ENCODE data around the gene PEG3. TPM values are rescaled to one million over a fixed set of nuclear protein-coding genes. Genes with fewer than 3 reads are reported as not detected.

Gene PEG3
- 33.6 and 35.1 TPM in 2 replicates for polyA plus RNA-seq (2013)

DNA sequence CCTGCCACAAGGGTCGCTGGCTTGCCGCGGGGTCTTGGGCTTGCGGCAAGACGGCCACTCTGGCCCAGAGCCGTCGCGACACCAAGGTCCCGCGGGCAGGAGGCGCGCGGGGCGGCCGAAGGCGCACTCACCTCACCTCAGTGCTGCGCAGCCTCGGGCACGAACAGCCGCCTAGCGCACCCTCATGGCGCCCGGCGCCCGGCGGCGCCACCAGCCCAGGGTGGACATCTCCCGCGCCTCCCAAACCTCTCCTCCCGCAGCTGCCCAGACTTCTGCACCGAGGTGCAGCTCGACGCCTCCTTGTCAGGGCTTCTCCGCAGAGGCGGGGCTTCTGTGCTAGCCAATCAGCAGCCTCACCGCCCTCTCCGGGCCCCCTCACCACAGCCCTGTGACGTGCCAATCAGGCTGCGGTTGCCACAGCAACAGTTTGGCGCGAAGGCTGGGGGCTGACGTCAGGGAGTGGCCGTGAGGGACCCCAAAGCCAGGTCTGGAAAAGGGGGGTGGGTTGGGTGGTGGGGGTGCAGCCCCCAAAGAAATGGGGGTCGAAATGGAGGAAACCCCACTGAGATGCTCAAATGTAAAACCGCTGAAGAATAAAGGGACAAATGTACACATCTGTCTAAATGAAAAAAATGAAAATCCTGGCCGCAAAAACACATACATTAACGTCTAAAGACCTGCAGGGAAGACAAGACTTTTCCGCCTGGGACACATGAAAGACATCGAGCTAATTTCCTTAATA is at the start of gene PEG3, which contains the start of gene ZIM2:
PEG3 (minus strand) TSS at position 276 of the 742 bp plus-strand sequence. CDS start 16,071 bp downstream, outside the sequence.
ZIM2 (minus strand) TSS at position 276 of the 742 bp plus-strand sequence. CDS start 16,449 bp downstream, outside the sequence.
- Histone ChIP-seq H3K79me1 (ENCODE audit: low read length) (peaks cover 2% of the 10 kb centered on the region), H3K27me3 (ENCODE audit: insufficient read depth, low read length) (no peaks in the 10 kb centered on the region)

DNA sequence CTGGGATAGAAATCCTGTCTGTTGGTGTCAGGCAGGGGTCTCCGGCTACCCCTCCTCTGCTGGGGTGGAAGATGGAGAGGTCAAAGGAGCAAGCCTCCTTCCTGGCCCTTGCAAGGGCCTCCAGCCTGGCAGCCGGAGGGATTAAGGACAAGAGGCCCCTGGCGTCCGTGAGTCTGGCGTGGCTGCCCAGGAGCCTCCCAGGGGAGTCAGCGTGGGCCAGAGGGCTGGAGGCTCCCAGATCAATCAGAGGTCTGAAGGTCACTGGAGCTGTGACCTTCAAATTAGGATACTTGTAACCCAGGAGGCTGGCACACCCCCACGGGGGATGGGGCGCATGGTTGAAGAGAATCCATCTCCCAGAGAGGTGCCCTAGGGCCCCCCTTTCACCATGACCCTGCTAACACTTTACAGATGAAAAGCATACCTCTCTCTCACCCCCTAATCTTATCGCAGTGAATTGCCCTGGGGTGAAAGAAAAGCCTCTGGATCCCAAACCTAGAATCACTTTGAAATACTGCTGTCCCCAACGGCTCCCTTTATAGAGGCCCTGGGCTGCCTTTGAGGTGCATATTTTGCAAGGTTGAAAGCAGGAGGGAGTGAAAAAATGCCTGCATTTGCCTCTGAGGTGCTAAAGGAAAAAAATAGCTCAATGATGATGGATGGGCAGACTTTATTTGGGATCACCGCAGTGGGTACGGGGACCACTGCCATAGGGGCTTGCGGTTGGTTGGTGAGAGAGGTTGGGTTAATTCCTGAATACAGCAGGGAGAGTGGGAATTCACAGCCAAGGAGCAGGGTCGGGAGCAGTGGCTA is 44.9 kb upstream of the PEG3 start:
- Histone ChIP-seq H3K27me3 (ENCODE audit: insufficient read depth, low read length) (no peaks in the 10 kb centered on the region), H4K91ac (ENCODE audit: low read depth, low read length) (no peak overlapping the region), H2BK120ac (ENCODE audit: insufficient read depth, low read length, poor library complexity) (no peak overlapping the region), H3K4me1 (ENCODE audit: control insufficient read depth in 1 of 2, insufficient read depth in 2 of 2, low read length in 2 of 2) (no peaks in the 10 kb centered on the region), H2BK12ac (ENCODE audit: low read length) (no peak overlapping the region), H2AFZ (ENCODE audit: insufficient read depth, low read length, poor library complexity) (no peak overlapping the region), H4K12ac (ENCODE audit: low read depth, low read length) (no peak overlapping the region), H3K27ac (ENCODE audit: low read depth, low read length) (peak overlapping the region; percentile 55), H2BK5ac (ENCODE audit: low read depth, low read length, poor library complexity) (no peak overlapping the region), H3K79me2 (ENCODE audit: control insufficient read depth, insufficient read depth, low read length, poor library complexity) (no peaks in the 10 kb centered on the region), H3K4me3 (ENCODE audit: low read depth, low read length) (no peak overlapping the region), H3K36me3 (ENCODE audit: control insufficient read depth in 1 of 2, insufficient read depth in 2 of 2, low read length in 2 of 2) (no peaks in the 10 kb centered on the region), H3K4ac (ENCODE audit: low read depth, low read length) (no peak overlapping the region), H3K79me1 (ENCODE audit: low read length) (no peaks in the 10 kb centered on the region), H3K18ac (ENCODE audit: low read length) (no peak overlapping the region), H3K14ac (ENCODE audit: low read length) (no peak overlapping the region), H2AK5ac (ENCODE audit: low read length) (no peak overlapping the region), H3K23ac (ENCODE audit: low read length) (no peak overlapping the region), H3K9me3 (ENCODE audit: insufficient read depth, low read depth, low read length) (peaks cover 32% of the 10 kb centered on the region), H4K8ac (ENCODE audit: low read depth, low read length) (no peak overlapping the region), H3K4me2 (ENCODE audit: low read length) (no peak overlapping the region), H3K9ac (ENCODE audit: low read length) (no peak overlapping the region)
- WGBS (ENCODE audit: extremely low coverage, insufficient coverage, insufficient read length): no CpG with 5 or more reads among the region's 14 CpGs
- DNase-seq: peak in 1 of 2 donors; percentile 69

More for the DNA sequence above, at the start of gene PEG3, which contains the start of gene ZIM2:
- no CpG with 5 or more reads among the region's 49 CpGs for WGBS (ENCODE audit: extremely low coverage, insufficient coverage, insufficient read length)
- H3K36me3 ChIP-seq (ENCODE audit: control insufficient read depth in 1 of 2, insufficient read depth in 2 of 2, low read length in 2 of 2): peaks cover 0 to 4% of the 10 kb centered on the region in 2 experiments
- no peaks in the 10 kb centered on the region for H3K4me1 ChIP-seq (ENCODE audit: control insufficient read depth in 1 of 2, insufficient read depth in 2 of 2, low read length in 2 of 2)
- peak within 1 kb of the TSS; percentile 4 for H3K14ac ChIP-seq (ENCODE audit: low read length)
- no peak within 1 kb of the TSS for H3K9ac ChIP-seq (ENCODE audit: low read length)
- H2BK12ac ChIP-seq (ENCODE audit: low read length): no peak within 1 kb of the TSS
- H3K9me3 ChIP-seq (ENCODE audit: insufficient read depth, low read depth, low read length): peaks cover 41% of the 10 kb centered on the region
- peak within 1 kb of the TSS; percentile 34 for H3K27ac ChIP-seq (ENCODE audit: low read depth, low read length)
- peak within 1 kb of the TSS; percentile 72 for H3K4me2 ChIP-seq (ENCODE audit: low read length)
- H3K79me2 ChIP-seq (ENCODE audit: control insufficient read depth, insufficient read depth, low read length, poor library complexity): no peaks in the 10 kb centered on the region
- H4K12ac ChIP-seq (ENCODE audit: low read depth, low read length): no peak within 1 kb of the TSS
- H2AFZ ChIP-seq (ENCODE audit: insufficient read depth, low read length, poor library complexity): peak within 1 kb of the TSS; percentile 17
- H3K18ac ChIP-seq (ENCODE audit: low read length): no peak within 1 kb of the TSS
- no peak within 1 kb of the TSS for H3K23ac ChIP-seq (ENCODE audit: low read length)
- H2BK5ac ChIP-seq (ENCODE audit: low read depth, low read length, poor library complexity): peak within 1 kb of the TSS; percentile 18
- DNase-seq: peak; percentile 57 to 70
- no peak within 1 kb of the TSS for H2AK5ac ChIP-seq (ENCODE audit: low read length)
- no peak within 1 kb of the TSS for H3K4ac ChIP-seq (ENCODE audit: low read depth, low read length)
- peak within 1 kb of the TSS; percentile 37 for H4K91ac ChIP-seq (ENCODE audit: low read depth, low read length)
- no peak within 1 kb of the TSS for H2BK120ac ChIP-seq (ENCODE audit: insufficient read depth, low read length, poor library complexity)
- peak within 1 kb of the TSS; percentile 31 for H4K8ac ChIP-seq (ENCODE audit: low read depth, low read length)
- peak within 1 kb of the TSS; percentile 74 for H3K4me3 ChIP-seq (ENCODE audit: low read depth, low read length)

DNA sequence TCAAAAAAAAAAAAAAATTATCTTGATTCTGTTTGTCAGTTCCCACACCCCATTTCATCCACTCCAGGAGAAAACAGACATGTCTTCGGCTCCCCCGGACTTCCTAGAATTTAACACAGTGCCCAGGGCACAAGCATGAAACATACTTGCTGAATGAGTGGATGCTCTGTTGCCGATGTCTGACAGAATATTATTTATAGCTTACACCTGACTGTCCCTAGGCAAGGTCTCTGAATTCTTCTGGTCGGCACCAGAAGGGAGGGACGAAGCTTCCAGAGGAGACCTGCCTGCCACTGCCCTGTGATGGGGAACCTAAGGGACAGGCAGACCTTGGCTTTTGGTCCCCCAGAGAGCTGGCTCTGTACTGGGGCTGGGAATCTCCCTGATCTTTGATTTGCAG is 43.9 kb upstream of the PEG3 start:
- H3K14ac ChIP-seq (ENCODE audit: low read length): no peak overlapping the region
- H3K9ac ChIP-seq (ENCODE audit: low read length): no peak overlapping the region
- no peak overlapping the region for H3K4me2 ChIP-seq (ENCODE audit: low read length)
- no peak overlapping the region for H3K27ac ChIP-seq (ENCODE audit: low read depth, low read length)
- no peak overlapping the region for H3K4ac ChIP-seq (ENCODE audit: low read depth, low read length)
- H2AFZ ChIP-seq (ENCODE audit: insufficient read depth, low read length, poor library complexity): no peak overlapping the region
- no peak overlapping the region for H3K18ac ChIP-seq (ENCODE audit: low read length)
- no peaks in the 10 kb centered on the region for H3K79me2 ChIP-seq (ENCODE audit: control insufficient read depth, insufficient read depth, low read length, poor library complexity)
- H3K4me3 ChIP-seq (ENCODE audit: low read depth, low read length): no peak overlapping the region
- no peak overlapping the region for H4K12ac ChIP-seq (ENCODE audit: low read depth, low read length)
- no peaks in the 10 kb centered on the region for H3K27me3 ChIP-seq (ENCODE audit: insufficient read depth, low read length)
- no peak overlapping the region for H2BK12ac ChIP-seq (ENCODE audit: low read length)
- no peak overlapping the region for H2BK5ac ChIP-seq (ENCODE audit: low read depth, low read length, poor library complexity)
- DNase-seq: peak; percentile 49 to 66
- H4K8ac ChIP-seq (ENCODE audit: low read depth, low read length): no peak overlapping the region
- no peak overlapping the region for H4K91ac ChIP-seq (ENCODE audit: low read depth, low read length)
- no peaks in the 10 kb centered on the region for H3K36me3 ChIP-seq (ENCODE audit: control insufficient read depth in 1 of 2, insufficient read depth in 2 of 2, low read length in 2 of 2)
- peaks cover 32% of the 10 kb centered on the region for H3K9me3 ChIP-seq (ENCODE audit: insufficient read depth, low read depth, low read length)
- WGBS (ENCODE audit: extremely low coverage, insufficient coverage, insufficient read length): no CpG with 5 or more reads among the region's 5 CpGs
- H2AK5ac ChIP-seq (ENCODE audit: low read length): no peak overlapping the region
- H2BK120ac ChIP-seq (ENCODE audit: insufficient read depth, low read length, poor library complexity): no peak overlapping the region
- no peak overlapping the region for H3K23ac ChIP-seq (ENCODE audit: low read length)
- no peaks in the 10 kb centered on the region for H3K79me1 ChIP-seq (ENCODE audit: low read length)
- no peaks in the 10 kb centered on the region for H3K4me1 ChIP-seq (ENCODE audit: control insufficient read depth in 1 of 2, insufficient read depth in 2 of 2, low read length in 2 of 2)

DNA sequence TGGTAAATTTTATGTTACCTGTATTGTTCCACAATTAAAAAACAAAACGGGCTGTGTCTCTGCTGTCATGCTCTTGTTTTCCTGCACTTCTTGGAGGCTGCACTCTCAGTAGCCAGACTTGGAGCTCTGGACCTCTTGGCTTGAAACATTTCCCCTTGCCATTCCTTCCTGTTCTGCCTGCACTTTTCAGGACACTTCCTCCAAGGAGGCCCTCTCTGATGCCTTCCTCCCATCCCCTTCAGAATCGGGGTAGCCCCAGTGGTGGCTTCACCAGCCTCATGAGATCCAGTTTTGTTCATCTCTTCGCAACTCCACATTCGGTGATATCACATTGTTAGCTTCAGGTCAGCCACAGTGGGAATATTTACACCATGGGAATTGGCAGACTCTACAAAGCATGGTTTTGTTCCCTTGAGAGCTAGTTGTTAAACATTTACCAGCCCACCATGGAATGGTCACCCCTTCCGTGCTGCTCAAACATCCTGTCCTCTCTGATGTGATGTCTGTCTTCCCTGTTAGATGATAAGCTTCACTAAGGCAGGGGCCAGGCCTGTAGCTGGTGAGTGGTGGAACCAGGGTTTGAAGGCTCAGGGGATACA is 40.2 kb upstream of the PEG3 start:
- no peak overlapping the region for H2BK12ac ChIP-seq (ENCODE audit: low read length)
- H2BK120ac ChIP-seq (ENCODE audit: insufficient read depth, low read length, poor library complexity): no peak overlapping the region
- no peak overlapping the region for H3K9ac ChIP-seq (ENCODE audit: low read length)
- no peak overlapping the region for H3K4me2 ChIP-seq (ENCODE audit: low read length)
- H2AFZ ChIP-seq (ENCODE audit: insufficient read depth, low read length, poor library complexity): no peak overlapping the region
- H4K91ac ChIP-seq (ENCODE audit: low read depth, low read length): no peak overlapping the region
- no peaks in the 10 kb centered on the region for H3K27me3 ChIP-seq (ENCODE audit: insufficient read depth, low read length)
- H3K79me2 ChIP-seq (ENCODE audit: control insufficient read depth, insufficient read depth, low read length, poor library complexity): no peaks in the 10 kb centered on the region
- no peak overlapping the region for H3K27ac ChIP-seq (ENCODE audit: low read depth, low read length)
- no peak overlapping the region for H2AK5ac ChIP-seq (ENCODE audit: low read length)
- no peak for DNase-seq
- H3K4ac ChIP-seq (ENCODE audit: low read depth, low read length): no peak overlapping the region
- no CpG with 5 or more reads among the region's 5 CpGs for WGBS (ENCODE audit: extremely low coverage, insufficient coverage, insufficient read length)
- H2BK5ac ChIP-seq (ENCODE audit: low read depth, low read length, poor library complexity): no peak overlapping the region
- H3K9me3 ChIP-seq (ENCODE audit: insufficient read depth, low read depth, low read length): peaks cover 26% of the 10 kb centered on the region
- H3K36me3 ChIP-seq (ENCODE audit: control insufficient read depth in 1 of 2, insufficient read depth in 2 of 2, low read length in 2 of 2): no peaks in the 10 kb centered on the region
- H3K14ac ChIP-seq (ENCODE audit: low read length): no peak overlapping the region
- H3K79me1 ChIP-seq (ENCODE audit: low read length): no peaks in the 10 kb centered on the region
- H4K8ac ChIP-seq (ENCODE audit: low read depth, low read length): no peak overlapping the region
- no peaks in the 10 kb centered on the region for H3K4me1 ChIP-seq (ENCODE audit: control insufficient read depth in 1 of 2, insufficient read depth in 2 of 2, low read length in 2 of 2)
- no peak overlapping the region for H3K18ac ChIP-seq (ENCODE audit: low read length)
- no peak overlapping the region for H3K23ac ChIP-seq (ENCODE audit: low read length)
- no peak overlapping the region for H3K4me3 ChIP-seq (ENCODE audit: low read depth, low read length)
- H4K12ac ChIP-seq (ENCODE audit: low read depth, low read length): no peak overlapping the region

Data from trophoblast cell (in vitro differentiated cells and primary cell).